ENCODE measurements around the gene TMEM273. TPM values are rescaled to one million over a fixed set of nuclear protein-coding genes. Genes with fewer than 3 reads are reported as not detected.

TMEM273 gene
- total RNA-seq, 1 experiment from 2014 or later = not detected

- peaks cover 43% of the 10 kb centered on the region for H3K27me3 ChIP-seq (ENCODE audit: insufficient read depth, low read length)
- peaks cover 0 to 10% of the 10 kb centered on the region in 2 experiments; a peak in 1 of 4 replicates for H3K4me1 ChIP-seq (ENCODE audit: control insufficient read depth in 1 of 2, insufficient read depth in 2 of 2, low read length in 2 of 2)
- no peak for TF ChIP-seq EZH2phosphoT487 (IDR thresholded peaks at IDR 0.05; ENCODE audit: borderline replicate concordance)
- TF ChIP-seq, protein P1, sequence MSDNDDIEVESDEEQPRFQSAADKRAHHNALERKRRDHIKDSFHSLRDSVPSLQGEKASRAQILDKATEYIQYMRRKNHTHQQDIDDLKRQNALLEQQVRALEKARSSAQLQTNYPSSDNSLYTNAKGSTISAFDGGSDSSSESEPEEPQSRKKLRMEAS (IDR thresholded peaks at IDR 0.05) = no peak
- TF ChIP-seq TCF7L2 (IDR thresholded peaks at IDR 0.05; ENCODE audit: borderline replicate concordance, extremely low read depth, insufficient read depth, insufficient read length) = no peak
- TF ChIP-seq FOSL1 (IDR thresholded peaks at IDR 0.05; ENCODE audit: low read depth) = no peak
- no peaks in the 10 kb centered on the region for H3K79me2 ChIP-seq (ENCODE audit: insufficient read depth, low read length)
- H3K36me3 ChIP-seq (ENCODE audit: control insufficient read depth in 1 of 2, insufficient read depth in 2 of 2, low read length in 2 of 2) = no peaks in the 10 kb centered on the region
- H3K9me3 ChIP-seq (ENCODE audit: control insufficient read depth in 1 of 2, insufficient read depth in 1 of 2, low read depth in 1 of 2, low read length in 2 of 2) = no peaks in the 10 kb centered on the region
- no peak overlapping the region for H3K4me3 ChIP-seq (replicated peaks in 1 of 2; ENCODE audit: low read depth in 1 of 2, low read length in 2 of 2)
- H3K27ac ChIP-seq (ENCODE audit: low read depth, low read length) = no peak overlapping the region
- no TSS peak for BruUV-seq (replicated peaks)
- ChIA-PET POLR2A (no interaction called here), RAD21 (ENCODE audit: low non-redundant PET in 1 of 2, low total read pairs in 2 of 2, uncharacterized antibody in 2 of 2, unreplicated experiment in 2 of 2) (no interaction called here), CTCF (no interaction called here)
- no peaks in the 10 kb centered on the region for H4K20me1 ChIP-seq (ENCODE audit: insufficient read depth)
- no peak overlapping the region for H3K4me2 ChIP-seq (ENCODE audit: low read length)
- no peak overlapping the region for H3K9ac ChIP-seq (ENCODE audit: low read length)
- DNase-seq (ENCODE audit: low read depth, low spot score) (no peak), ATAC-seq (no peak)
- H2AFZ ChIP-seq (ENCODE audit: low read depth, low read length, poor library complexity, severe bottlenecking) = no peak overlapping the region
- intact Hi-C loops (cut with micrococcal nuclease) = no loop called here
- no peaks in the 10 kb centered on the region for H3K9me2 ChIP-seq (ENCODE audit: insufficient read depth)
Measured at GRCh38 chr10:49135575-49136313, 52.4 kb downstream of the TMEM273 start.

- no peak overlapping the region for H3K9ac ChIP-seq (ENCODE audit: low read length)
- no peak overlapping the region for H3K4me3 ChIP-seq (replicated peaks in 1 of 2; ENCODE audit: low read depth in 1 of 2, low read length in 2 of 2)
- H3K9me3 ChIP-seq (ENCODE audit: control insufficient read depth in 1 of 2, insufficient read depth in 1 of 2, low read depth in 1 of 2, low read length in 2 of 2) = no peaks in the 10 kb centered on the region
- intact Hi-C loops (cut with micrococcal nuclease) = no loop called here
- ChIA-PET POLR2A (no interaction called here), RAD21 (ENCODE audit: low non-redundant PET in 1 of 2, low total read pairs in 2 of 2, uncharacterized antibody in 2 of 2, unreplicated experiment in 2 of 2) (no interaction called here), CTCF (no interaction called here)
- H3K27me3 ChIP-seq (ENCODE audit: insufficient read depth, low read length) = peaks cover 49% of the 10 kb centered on the region
- no peaks in the 10 kb centered on the region for H3K9me2 ChIP-seq (ENCODE audit: insufficient read depth)
- DNase-seq (ENCODE audit: low read depth, low spot score) = no peak
- H2AFZ ChIP-seq (ENCODE audit: low read depth, low read length, poor library complexity, severe bottlenecking) = no peak overlapping the region
- H4K20me1 ChIP-seq (ENCODE audit: insufficient read depth) = no peaks in the 10 kb centered on the region
- no peaks in the 10 kb centered on the region for H3K4me1 ChIP-seq (ENCODE audit: control insufficient read depth in 1 of 2, insufficient read depth in 2 of 2, low read length in 2 of 2)
- no peaks in the 10 kb centered on the region for H3K36me3 ChIP-seq (ENCODE audit: control insufficient read depth in 1 of 2, insufficient read depth in 2 of 2, low read length in 2 of 2)
- H3K4me2 ChIP-seq (ENCODE audit: low read length) = no peak overlapping the region
- H3K79me2 ChIP-seq (ENCODE audit: insufficient read depth, low read length) = no peaks in the 10 kb centered on the region
- no peak overlapping the region for H3K27ac ChIP-seq (ENCODE audit: low read depth, low read length)
- no TSS peak for BruUV-seq (replicated peaks)
- ATAC-seq = no peak
- no peak for TF ChIP-seq CEBPB (IDR thresholded peaks at IDR 0.05; ENCODE audit: low read depth)
- no peak for TF ChIP-seq TCF7L2 (IDR thresholded peaks at IDR 0.05; ENCODE audit: borderline replicate concordance, extremely low read depth, insufficient read depth, insufficient read length)
- TF ChIP-seq, protein P1 (IDR thresholded peaks at IDR 0.05) = no peak
- TF ChIP-seq REST (IDR thresholded peaks at IDR 0.05; ENCODE audit: low read depth) = no peak
- TF ChIP-seq SIN3A (IDR thresholded peaks at IDR 0.05; ENCODE audit: low read depth) = no peak
- no peak for TF ChIP-seq FOSL1 (IDR thresholded peaks at IDR 0.05; ENCODE audit: low read depth)
- TF ChIP-seq EGR1 (IDR thresholded peaks at IDR 0.05; ENCODE audit: low read depth) = no peak
- TF ChIP-seq CTCF (IDR thresholded peaks at IDR 0.05 in 2 of 3, conservative IDR thresholded peaks at IDR 0.05 in 1 of 3; ENCODE audit: borderline replicate concordance in 1 of 3, insufficient read depth in 1 of 3, low read depth in 2 of 3, low read length in 2 of 3) = no peak
- no peak for TF ChIP-seq RAD21 (IDR thresholded peaks at IDR 0.05; ENCODE audit: low read depth)
- no peak for TF ChIP-seq POLR2A (IDR thresholded peaks at IDR 0.05; ENCODE audit: borderline replicate concordance, extremely low read depth, insufficient read depth, insufficient read length)
- TF ChIP-seq EZH2phosphoT487 (IDR thresholded peaks at IDR 0.05; ENCODE audit: borderline replicate concordance) = no peak
- TF ChIP-seq ZNF274 (IDR thresholded peaks at IDR 0.05; ENCODE audit: low read depth, low read length) = no peak
- TF ChIP-seq ATF3 (IDR thresholded peaks at IDR 0.05) = no peak
Measured at GRCh38 chr10:49134327-49134726, 53.9 kb downstream of the TMEM273 start.
